GM19395 (cell line): ENCODE results near the gene AGGF1.
"Not testable (repeated sequence)": the region's sequence is repeated elsewhere in the genome, so short reads cannot be mapped to it uniquely, and the experiment has no call there.

Source experiments
- ATAC-seq: cut with Tn5 transposase; IDR thresholded peaks from one replicate; pipeline ENCODE4 v1.9.1; 2021; ENCODE audit warnings: mild to moderate bottlenecking, moderate library complexity; ENCODE audit not compliant: unreplicated experiment

Gene AGGF1

DNA sequence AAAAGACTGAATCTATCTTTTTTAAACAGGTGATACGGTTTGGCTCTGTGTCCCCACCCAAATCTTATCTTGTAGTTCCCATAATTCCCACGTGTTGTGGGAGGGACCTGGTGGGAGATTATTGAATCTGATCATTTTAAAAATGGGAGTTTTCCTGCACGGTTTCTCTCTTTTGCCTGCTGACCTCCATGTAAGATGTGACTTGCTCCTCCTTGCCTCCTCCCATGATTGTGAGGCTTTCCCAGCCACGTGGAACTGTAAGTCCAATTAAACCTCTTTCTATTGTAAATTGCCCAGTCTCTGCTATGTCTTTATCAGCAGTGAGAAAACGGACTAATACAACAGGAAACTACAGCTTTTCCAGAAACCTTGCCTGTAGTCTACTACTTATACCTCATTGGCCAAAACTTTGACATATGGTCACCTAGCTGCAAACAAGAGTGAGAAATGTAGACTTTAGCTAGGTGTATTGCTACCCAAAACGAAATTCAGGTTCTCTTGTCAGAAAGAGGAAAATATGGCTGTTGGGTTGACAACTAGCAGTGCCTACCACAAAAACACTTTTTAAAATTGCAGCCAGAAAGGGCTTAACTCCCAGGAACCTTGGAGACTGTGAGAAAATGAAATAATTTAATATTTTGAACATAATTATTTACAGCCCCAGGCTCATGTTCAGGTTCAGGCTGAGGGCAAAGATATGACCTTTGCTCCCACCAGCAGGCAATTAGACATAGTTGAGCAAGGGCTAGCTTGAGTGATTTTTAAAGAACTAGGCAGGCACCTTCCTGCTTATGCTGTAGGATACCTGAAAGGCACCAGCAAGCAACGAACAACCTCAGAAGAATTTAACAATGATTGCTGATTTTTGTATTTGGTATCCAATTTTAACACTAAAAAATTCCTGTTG lies 7.4 kb upstream of the AGGF1 start:
- ATAC-seq: no peak

DNA sequence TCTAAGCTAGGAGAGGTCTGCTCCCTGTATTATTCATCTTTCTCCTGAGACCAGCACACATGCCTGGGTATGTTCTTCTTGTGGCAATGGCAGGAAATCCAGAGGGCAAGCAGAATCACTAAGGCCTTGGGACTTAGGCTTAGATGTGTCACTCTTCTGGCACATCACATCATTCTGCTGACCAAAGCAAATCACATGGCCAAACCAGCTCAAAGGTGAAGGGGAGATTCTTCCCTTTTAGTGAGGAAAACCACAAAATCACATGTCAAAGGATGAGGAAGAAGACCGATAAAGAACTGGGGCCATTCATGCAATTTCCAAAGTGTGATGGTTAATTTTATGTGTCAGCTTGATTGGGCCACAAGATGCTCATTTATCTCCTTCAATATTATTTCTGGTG lies 5.7 kb upstream of the AGGF1 start:
- no peak for ATAC-seq

DNA sequence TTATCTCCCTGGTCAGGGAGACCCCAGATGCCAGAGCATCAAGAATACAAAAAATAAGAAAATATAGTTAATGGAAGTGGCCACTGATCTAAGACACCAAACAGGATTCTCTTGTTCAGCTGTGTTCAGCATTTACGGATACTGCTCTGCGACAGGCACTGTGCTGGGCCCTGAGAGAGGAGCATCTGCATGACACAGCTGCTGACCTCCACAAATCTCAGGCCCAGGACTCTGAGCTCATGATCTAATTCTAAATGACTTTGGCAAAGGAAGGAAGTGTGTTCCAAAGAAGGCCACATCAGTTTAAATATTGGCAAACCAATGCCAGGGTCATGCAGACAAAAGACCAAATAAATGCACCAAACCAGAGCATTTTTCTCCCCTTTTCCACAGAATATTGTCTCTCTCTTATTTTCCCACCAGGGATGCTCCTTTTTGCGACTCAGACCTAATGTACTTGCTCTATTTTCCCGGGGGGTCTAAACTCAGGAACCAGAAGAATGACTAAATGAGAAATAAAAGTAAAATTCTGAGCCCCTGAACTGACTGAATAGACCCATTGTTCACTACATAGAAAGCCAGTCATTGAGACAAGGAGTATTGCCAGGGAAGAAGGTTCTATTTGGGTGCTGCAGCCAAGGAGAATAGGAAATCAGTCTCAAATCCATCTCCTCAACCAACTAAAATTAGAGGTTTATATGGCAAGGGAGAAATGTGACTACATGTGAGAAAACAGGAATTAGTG lies 1.4 kb upstream of the AGGF1 start:
- no peak for ATAC-seq

DNA sequence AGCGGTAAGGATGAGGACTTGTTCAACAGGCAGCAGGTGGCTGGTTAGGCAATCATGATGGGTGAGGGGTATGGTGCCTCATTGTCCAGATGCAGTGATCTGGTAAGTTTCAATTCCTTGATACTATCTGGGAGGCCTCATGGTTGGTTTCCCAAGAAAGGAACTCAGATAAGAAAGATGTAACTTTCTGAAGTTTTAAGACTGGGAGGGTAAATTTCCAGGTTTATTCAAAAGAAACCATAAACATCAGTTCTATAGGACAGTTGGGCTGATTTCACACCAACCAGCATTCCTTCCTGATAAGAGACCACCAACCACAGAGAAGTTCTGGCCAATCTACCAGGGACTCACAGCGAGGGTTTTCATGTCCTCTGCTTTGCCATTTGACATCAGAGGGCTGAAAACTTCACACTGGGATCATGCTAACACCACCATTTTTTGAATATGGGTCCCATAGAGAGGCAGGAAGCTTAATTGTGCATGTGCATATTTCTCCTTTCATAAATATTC lies 773 bp upstream of the AGGF1 start:
- ATAC-seq: no peak

DNA sequence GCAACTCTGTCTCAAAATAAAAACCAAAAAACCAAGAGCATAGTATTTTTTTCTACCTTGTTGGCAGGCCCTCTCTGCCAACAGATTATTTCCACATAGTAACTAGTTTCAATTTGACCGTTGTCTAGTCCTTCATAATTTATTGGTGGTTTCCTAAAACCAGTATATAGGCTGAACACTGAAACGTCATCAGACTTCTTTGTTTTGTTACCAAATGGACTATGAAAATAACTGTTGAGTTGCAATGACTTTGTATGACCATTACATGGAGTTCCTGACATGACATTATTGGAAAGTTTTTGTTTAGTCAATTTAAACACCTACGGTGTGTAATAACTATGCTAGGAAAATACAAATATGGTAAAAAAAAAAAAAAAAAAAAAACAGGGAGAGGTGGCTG lies 1.7 kb downstream of the AGGF1 start:
- no peak for ATAC-seq

DNA sequence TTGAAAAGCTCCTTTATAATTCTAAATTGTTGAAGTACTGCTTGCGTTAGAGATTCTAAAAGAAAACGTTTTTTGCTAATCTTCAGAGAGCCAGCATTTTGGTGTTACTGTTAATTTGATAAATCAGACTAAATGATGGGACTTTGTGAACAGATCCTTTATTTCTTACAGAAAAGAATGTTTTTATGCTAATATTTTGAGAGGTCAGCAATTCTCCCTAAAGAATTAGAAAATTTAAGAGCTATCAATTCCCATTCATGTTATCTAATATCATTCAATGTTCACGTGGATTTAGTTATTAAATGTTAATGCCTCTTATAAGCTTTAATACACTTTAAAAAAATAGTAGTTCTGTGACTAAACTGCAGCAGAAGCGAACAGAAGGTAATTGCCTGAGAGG lies 2.4 kb downstream of the AGGF1 start:
- ATAC-seq: no peak

DNA sequence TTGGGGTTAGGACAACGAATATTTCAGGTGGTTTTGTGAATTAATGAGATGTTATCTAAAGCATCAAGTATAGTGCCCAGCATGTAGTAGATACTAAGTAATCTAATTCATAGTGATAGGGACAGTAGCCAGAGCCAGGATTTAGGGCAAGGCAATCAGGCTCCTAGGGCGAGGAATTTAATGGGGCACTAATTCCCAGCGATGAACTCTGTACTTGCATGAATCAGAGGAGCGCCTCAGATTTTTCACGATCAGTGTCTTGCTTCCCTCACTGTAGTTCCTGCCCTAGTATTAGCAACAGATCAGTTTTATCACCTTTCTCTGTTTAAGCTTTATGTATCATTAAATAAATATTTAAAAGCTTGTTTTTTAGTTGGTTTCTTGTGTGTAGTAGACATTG lies 3.1 kb downstream of the AGGF1 start:
- ATAC-seq: no peak

DNA sequence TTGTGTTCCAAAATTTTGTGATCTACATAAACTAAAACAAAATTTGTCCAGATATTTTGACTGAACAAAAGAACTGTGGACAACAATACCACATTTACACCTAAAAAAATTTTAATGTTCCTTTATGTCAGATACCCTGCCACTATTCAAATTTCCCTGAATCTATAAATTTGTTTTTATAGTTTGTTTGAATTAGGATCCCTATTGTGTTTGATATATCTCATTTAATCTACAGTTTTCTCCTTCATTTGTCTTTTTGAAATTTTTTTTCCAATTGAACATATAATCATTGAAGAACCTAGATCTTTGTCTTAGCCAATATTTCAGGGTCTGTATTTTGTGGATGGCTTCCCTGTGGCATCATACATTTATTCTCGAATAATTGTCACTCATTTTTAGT lies 5.7 kb downstream of the AGGF1 start:
- no peak for ATAC-seq

DNA sequence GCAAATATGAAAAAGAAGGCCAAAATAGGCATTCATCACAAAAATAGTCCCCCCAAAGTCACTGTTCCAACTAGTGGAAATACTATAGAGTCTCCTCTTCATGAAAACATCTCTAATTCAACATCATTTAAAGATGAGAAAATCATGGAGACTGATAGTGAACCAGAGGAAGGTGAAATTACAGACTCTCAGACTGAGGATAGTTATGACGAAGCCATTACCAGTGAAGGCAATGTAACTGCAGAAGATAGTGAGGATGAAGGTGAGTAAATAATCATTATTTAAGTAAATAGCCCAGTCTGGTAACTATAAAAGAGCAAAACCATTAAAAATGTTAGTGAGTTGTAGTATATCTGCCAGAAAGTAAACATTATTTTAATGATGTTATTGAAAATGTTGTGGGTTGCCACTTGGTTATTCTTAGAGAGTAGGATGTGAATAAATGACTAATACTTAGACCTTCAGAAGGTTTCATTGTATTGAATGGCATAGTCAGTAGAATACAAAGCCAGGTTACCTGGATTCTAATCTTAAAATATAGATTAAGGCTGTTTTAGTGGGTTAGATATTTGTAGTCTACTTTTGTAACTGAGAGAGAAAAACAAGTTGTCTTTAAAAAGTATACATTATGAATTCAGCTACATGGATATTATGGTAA lies 16.3 kb downstream of the AGGF1 start:
- no peak for ATAC-seq

DNA sequence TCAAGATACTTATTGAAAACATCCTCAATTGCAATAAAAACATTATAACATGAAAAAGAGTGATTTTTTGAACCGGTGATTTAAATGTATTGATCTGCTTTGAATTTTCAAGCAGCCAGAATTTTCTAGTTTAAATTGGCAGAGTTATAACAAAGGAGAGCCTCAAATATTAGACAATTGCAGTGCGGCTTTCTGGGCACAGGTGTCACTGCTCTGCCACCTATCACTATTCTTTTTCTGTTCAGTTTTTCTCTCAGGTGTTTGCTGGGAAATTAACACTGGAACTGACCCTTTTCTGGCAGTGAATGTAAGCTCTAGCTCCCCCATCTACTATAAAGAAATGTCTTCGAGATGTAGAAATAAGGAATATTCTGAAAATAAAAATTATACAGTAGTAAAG lies 33.8 kb downstream of the AGGF1 start:
- ATAC-seq: no peak

DNA sequence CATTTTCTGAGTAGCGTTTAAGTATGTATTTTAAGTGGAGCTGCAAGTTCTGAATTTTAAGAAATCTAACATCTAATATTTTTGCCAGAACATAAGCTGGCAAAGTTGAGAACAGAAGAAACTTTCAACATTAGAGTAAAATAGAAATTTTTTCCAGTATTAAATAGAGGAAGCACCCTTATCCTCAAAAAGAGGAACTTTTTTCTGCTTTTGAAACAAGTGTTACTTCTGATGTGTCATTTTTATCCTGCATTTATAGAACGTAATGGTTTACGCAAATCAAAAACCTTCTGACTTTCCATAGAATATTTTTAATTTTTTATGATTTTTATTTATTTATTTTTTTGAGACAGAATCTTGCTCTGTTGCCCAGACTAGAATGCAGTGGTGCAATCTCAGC lies 35.1 kb downstream of the AGGF1 start:
- no peak for ATAC-seq

DNA sequence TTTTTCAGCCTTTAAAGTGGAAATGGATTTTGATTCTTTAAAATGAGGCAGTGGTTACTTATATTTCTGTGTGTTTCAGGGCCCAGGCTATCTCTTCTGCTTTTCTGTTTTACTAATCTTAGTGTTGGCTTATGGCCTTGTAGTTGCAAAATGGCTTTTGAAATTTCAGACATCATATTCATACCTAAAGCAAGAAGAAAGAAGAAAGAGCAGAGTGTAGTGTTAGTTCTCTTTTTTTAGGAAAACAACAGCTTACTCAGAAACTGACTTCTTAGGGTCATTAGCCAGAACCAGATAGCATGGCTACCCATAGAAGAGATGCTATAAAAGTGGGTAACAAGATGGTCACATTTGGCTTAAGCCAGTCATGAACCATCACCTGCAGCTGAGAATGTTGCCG lies 36.0 kb downstream of the AGGF1 start:
- peak; percentile 50 for ATAC-seq

DNA sequence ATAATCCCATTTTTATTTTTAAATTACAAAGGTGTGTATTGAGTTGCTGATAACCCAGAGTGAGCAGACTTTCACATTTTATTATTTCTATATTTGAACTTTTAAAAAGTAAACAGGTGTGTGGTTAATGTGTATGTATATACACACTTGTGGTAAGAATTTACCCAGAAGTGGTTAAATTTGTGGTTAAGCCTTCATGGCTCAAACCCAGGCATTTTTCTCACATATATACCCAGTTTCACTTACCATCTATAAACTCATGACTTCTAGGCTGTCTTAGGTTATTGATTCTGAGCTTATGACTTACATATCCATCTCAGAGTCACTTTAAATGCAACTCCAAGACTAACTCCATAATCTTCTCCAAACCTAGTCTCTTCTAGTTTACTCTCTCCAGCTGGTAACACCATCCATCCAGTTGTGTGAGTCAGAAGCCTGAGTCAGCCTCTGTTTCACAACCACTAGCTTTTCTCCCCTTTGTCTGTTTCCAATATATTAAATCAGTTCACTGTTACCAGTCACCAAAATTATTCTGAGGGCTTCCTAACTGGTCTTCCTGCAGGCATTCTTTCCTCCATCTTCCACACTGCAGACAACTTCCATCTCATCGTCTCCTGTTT lies 36.7 kb downstream of the AGGF1 start:
- peak; percentile 77 for ATAC-seq

DNA sequence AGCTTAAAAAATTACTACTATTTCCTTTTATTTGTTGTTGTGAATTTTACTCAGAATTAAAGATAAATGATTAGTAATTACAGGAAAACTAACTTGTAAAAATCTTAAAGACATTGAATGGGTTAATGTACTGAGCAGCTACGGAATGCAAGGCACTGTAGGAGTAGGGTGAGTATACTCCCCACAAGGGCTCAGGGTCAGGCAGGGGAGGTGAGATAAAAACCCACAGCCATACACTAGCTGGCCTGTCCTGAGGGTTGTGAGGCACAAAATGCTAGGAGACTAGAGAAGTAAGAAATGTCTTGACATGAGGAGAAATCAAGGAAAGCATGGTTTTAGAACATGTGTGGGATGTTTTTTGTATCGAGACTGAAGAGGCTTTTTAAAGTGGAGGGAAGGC lies 43.5 kb downstream of the AGGF1 start:
- ATAC-seq: no peak

DNA sequence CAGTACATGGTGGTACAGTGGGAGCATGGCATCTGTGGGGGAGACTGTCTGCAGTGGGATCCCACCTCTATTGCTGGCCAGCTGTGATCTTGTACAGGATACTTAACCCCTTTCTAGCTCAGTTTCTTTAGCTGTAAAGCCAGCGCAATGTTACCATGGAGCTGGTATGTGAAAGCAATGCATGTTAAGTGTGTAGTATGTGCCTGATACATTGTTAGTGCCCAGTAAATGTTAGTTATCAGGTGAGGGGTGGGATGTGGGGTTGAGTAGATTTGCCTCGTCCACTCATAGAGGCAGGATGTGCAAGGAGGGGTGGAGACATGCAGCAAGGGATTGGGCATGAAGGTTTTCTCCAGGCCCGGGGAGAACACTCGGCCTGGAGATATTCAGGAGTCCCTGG lies 44.5 kb downstream of the AGGF1 start:
- ATAC-seq: no peak

DNA sequence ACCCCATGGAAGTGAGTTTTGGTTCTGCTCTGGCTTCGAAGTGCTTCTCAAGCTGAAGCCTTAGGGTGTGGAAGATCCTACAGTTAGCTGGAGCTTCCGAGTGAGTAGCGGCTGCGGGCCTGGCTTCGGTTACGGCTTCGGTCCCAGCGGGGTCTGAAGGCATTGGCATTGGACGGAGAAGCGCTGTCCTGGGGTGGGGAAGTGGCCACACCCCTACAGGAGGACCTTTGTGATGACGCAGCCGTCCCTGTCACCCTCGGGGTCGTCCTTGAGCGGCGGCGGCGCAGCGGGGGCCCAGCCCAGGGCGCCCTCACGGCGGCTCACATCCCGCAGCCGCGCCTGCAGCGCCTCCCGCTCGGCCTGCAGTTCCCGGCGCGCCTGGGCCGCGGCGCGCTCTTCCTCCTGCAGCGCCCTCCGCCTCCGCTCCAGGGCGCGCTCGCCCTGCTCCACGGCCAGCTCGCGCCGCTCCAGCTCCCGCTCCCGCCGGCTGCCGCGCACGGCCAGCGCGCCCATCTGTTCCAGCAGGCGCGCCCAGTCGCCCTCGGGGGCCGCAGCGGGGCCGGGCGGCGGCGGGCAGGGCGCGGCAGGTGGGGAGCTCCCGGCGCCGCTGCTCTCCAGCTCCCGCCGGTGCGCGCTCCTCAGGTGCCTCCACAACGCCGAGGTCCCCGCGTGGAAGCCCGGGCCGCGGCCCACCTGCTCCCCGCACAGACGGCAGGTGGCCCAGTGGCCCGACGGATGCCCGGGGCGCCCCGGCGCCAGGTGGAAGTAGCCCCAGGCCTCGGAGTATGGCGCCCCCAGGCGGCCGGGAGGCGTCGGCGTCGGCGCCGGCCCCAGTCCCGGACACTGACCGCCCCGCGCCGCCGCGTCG lies 47.0 kb downstream of the AGGF1 start:
- ATAC-seq: peak; percentile 89

DNA sequence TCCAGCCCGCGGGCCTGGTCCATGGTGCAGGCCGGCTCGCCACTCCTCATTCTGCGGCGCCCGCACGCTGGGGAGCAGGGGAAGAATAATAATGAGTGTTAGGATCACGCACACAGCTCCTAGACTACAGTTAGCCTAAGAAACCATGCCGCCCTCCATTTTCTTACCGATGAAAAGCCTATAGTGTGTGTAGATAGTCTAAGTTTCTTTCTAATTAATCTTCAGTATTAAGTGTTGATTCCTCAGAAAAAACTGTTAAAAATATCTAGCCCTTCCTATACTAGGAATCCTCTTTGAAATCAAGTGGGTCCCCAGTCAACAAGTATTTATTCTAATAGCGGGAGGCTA lies 47.6 kb downstream of the AGGF1 start:
- ATAC-seq: peak; percentile 6

DNA sequence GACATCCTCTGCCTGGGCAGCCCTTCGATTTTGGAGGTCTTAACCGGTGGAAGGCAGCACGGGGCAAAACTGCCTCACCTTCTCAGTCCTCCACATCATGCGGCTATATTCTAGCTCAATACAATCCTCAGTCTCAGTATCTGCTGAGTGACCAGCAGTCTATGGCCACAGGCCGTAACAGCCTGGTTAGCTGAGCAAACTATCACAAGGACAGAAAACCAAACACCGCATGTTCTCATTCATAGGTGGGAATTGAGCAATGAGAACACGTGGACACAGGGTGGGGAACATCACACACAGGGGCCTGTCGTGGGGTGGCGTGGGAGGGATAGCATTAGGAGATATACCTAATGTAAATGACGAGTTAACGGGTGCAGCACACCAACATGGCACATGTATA lies 50.3 kb downstream of the AGGF1 start:
- not testable (repeated sequence) for ATAC-seq

DNA sequence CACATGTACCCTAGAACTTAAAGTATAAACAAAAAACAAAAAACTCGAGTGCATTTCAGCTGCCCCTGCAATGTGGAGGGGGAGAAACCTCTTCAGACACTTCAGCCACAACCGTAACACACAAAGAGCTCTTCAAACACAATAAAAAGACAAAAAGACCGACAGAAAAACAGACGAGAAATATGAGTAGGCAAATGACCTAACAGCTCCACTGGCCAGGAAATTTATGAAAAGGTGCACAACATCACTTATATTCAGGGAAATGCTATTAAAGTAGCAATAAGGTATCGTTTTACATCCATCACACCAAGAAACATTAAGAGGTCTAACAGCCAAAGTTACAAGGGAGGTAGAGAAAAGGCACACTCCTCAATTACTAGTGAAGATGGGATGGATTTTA lies 50.7 kb downstream of the AGGF1 start:
- no peak for ATAC-seq

DNA sequence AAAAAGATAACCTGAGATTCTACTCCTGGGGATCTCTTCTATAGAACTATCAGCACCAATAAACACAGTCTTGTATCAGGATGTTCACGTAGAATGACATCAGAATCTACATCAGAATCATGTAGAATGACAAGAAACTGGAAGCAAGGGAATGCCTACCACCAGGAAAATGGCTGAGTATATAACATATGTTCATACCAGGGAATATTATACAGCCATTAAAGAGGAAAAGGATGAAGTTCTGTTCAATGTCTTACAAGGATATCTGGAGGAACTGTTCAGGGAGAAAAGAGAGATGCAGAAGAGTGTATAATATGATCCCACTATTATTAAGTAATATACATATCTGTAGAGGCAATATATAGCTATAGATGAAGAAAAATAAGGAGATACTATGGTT lies 52.1 kb downstream of the AGGF1 start:
- no peak for ATAC-seq
